Hypothalamus (tissue), 51 donors: Measurements from ENCODE around the gene CORO2A.
"Not testable (repeated sequence)": the region's sequence is repeated elsewhere in the genome, so short reads cannot be mapped to it uniquely, and the experiment has no call there.

ENCODE experiments used
- DNase-seq, 51 donors: peaks; one replicate each; lab custom pipeline; 2025; lab: John Stamatoyannopoulos, UW

The CORO2A gene

GRCh38 chr9:98118640-98119601 lies 73.5 kb downstream of the CORO2A start, which contains the start of gene TRIM14:
TRIM14 (minus strand) TSS chr9:98119222; CDS start chr9:98119188, 34 bp downstream.
- peak in 22 of 51 donors; percentile 8 to 52 (median 30) for DNase-seq

DNA sequence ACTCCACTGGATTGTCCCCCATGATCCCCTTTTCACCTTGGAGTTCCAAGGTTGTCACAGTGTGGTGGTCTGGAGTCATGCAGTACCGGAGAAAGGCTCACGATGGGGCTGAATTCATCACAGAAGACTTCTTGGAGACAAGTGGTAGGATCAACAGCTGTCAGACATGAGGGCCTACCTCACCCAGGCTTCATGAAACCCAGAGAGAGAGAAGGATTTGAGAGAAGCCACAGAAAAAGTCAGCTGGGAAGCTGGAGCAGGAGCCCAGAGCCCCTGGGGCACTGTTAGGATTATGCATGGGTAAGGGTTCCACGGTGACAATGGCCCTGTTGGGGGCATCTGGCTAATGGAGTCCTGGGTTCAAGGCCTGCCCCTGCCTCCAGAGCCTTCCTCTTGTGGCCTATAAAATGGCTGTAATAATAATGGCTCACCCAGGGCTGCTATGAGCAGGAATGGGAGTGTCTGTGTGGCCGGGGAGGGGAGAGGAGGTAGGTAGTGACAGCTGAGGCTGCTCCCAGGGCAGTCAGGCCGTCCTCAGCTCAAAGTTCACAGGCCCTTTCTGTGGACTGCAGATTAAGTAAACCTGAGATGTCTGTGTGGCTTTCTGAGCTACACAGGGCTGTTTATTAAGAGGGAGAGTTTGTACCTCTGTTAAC lies 74.3 kb downstream of the CORO2A start:
- DNase-seq: peak in 1 of 51 donors; percentile 6

GRCh38 chr9:98117097-98117496 lies 75.3 kb downstream of the CORO2A start:
- DNase-seq: not testable (repeated sequence)

DNA sequence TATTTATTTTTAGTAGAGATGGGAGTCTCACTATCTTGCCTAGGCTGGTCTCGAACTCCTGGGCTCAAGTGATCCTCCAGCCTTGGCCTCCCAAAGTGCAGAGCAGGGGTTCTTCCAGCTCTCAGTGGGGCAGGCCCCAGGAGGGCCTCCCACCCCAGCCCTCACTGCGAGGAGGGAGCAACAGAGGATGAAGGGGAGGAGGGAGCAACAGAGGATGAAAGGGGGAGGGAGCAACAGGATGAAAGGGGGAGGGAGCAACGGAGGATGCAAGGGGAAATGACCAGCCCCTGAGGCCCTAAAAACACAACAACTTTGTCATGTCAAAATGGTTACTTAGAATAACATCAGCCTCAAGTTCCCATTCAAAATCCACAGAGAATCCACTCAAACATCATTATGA lies 83.4 kb downstream of the CORO2A start:
- DNase-seq: no peak

GRCh38 chr9:98108531-98109031 lies 83.9 kb downstream of the CORO2A start:
- DNase-seq: no peak

GRCh38 chr9:98107926-98108325 lies 84.5 kb downstream of the CORO2A start:
- DNase-seq: no peak

DNA sequence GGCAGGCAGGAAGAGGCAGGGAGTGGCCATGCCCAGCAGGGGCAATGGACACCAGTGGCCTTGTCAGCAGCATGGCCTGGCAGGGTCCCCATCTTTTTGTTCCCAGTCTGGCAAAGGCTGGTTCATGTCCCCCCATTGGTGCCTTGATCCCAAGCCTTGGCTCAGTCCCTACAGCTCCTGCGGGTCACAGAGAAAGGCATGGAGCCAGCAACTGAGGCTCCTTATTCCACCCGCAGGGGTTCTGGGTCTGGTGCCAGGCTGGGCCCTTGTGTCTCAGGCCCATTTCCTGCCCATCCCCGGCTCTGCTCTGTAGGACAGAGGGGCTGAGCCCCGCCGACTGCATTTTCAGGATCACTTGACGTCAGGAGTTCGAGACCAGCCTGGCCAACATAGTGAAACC lies 87.4 kb downstream of the CORO2A start:
- no peak for DNase-seq

DNA sequence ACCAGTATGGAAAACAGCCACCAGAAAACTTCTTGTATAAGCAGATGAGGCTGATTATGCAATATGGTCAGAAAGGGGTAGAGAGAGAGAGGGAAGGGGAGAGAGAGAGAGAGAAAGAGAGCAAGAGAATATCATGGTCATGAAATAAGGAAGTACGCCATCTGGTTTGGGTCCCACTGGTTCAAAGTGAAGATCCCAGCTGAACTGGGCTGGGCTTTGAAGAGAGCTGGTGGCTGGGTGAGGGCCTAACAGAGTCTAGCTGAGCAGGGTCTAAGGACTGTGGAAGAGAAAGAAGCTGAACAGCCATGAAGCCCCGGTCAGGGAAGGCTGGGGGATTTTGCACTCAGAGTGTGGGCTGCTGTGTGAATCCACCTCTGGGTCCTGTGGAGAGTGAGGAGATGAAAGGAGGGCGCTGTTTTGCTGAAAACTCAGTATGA lies 88.0 kb downstream of the CORO2A start:
- DNase-seq: no peak

DNA sequence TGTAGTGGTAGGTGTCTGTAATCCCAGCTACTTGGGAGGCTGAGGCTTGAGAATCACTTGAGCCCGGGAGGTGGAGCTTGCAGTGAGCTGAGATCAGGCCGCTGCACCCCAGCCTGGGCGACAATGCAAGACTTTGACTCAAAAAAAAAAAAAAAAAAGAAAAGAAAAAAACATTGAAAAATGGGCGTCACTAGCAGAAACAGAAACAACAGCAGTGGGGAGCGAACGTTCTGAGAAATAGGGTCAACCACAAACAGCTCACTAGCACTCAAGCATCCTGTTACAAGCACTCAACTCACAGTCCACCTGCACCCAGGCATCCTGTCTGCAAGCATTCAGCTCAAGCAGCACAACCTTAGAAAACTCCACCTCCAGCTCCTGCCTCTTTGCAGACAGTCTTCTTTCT lies 90.6 kb downstream of the CORO2A start:
- no peak for DNase-seq

- no peak for DNase-seq
These were observed 91.0 kb downstream of the CORO2A start for GRCh38 chr9:98101416-98101815.

DNA sequence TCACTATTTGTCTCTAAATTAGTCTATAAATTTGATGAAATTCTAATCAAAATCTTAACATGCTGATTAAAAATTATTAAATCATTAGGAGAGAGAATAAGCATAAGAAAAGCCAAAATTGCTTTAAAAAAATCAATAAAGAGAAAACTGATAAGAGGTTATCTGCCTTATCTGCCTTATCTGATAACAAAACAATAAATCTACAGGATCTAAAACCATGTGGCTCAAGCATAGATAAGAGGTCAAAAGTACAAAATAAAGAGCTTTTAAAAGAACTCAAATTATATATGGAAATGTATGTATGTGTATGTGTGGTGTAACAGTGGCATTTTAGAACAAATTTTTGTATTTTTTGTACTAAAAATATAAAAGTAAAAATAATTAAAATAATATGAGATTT lies 92.0 kb downstream of the CORO2A start:
- no peak for DNase-seq

GRCh38 chr9:98099898-98100297 lies 92.5 kb downstream of the CORO2A start:
- no peak for DNase-seq

- DNase-seq: no peak
These were observed 93.1 kb downstream of the CORO2A start for GRCh38 chr9:98099346-98099745.

GRCh38 chr9:98097836-98098235 lies 94.6 kb downstream of the CORO2A start:
- no peak for DNase-seq

DNA sequence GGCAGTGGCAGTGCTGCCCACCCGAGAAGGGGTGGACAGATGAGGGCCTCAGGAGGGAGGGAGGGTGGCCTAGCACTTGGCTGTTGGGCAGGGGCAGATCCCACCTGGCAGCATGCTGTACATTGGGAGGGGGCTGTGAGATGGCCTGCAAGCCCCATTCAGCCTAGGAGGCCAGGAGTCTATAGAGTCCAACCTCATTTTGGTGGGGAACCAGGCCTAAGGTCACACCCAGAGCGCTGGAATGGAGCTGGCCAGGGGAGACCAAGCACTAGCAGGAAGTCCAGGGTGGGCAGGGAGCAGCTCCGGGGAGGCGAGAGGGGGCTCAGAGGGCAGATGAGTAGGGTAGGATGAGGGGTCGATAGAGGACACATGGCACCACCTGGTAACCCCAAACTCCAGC lies 96.3 kb downstream of the CORO2A start:
- no peak for DNase-seq

GRCh38 chr9:98095401-98095800 lies 97.0 kb downstream of the CORO2A start:
- no peak for DNase-seq

- DNase-seq: no peak
These were observed 97.6 kb downstream of the CORO2A start for GRCh38 chr9:98094851-98095250.

DNA sequence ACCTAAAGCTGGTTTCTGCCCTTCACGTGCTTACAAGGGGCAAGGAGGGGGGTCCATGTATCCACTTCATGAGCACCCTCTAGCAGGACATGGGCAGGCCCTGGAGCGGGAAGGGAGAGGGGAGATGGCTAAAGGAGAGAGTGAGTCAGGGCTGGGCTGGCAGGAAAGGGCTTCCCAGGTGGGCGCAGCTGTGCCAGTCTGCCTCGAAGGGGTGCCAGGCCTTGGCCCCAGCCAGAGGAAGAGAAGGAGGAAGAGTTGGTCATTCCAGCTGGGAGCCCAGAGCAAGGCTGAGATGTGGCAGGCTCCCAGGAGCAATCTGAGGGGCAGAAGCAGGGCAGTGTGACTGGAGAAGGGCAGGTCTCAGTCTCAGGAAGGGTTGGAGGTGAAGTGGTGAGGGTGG lies 98.1 kb downstream of the CORO2A start:
- no peak for DNase-seq

DNA sequence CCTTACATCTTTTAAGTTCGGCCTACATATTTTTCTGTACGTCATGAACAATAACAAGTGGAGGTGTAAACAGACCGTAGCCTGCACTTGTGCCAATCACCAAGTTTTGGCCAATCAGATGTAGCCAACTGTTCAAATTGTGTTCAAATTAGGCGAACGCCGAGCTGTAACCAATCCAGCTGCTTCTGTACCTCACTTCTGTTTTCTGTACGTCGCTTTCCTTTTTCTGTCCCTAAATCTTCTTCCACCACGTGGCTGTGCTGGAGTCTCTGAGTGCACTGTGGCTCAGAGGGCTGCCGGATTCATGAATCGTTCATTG lies 99.9 kb downstream of the CORO2A start:
- DNase-seq: no peak

- DNase-seq: no peak
These were observed 100.5 kb downstream of the CORO2A start for GRCh38 chr9:98091735-98092612.

DNA sequence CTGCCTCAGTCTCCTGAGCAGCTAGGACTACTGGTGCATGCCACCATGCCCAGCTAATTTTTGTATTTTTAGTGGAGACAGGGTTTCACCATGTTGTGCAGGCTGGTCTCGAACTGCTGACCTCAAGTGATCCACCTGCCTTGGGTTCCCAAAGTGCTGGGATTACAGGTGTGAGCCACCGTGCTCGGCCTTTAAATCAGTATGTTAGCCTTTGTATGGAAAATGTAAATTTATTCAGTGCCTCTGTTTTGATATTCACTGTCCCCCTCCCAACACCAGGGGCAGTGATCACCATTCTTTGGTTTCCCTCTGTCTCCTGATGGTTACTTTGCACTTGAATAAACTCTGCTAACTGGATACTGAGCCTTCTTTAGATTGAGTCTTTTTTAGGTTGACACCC lies 101.8 kb downstream of the CORO2A start:
- DNase-seq: not testable (repeated sequence)
